OCI-LY1 (cell line): ENCODE measurements around the gene GNG2.

Experiments
- H2AFZ ChIP-seq: fragments of 200-600 bp; sonication (generic), shearing (Covaris generic); 2 replicates; pipeline ENCODE4 v1.6.0; 2014; ENCODE audit warnings: antibody characterized with exemption, mild to moderate bottlenecking, low read length
- H3F3A ChIP-seq: fragments of 200-600 bp; sonication (generic), shearing (Covaris generic); 2 replicates; pipeline ENCODE4 v1.6.0; 2014; ENCODE audit warnings: mild to moderate bottlenecking, antibody characterized with exemption, low read length, moderate library complexity; ENCODE audit not compliant: insufficient read depth
- H3K27ac ChIP-seq: fragments of 200-600 bp; sonication (generic); 2 replicates; pipeline ENCODE4 v1.5.1; 2014; ENCODE audit warnings: low read length, mixed run types, mild to moderate bottlenecking, low read depth; ENCODE audit not compliant: poor library complexity, severe bottlenecking
- H3K27me3 ChIP-seq: fragments of 200-600 bp; sonication (generic); 2 replicates; pipeline ENCODE4 v1.6.0; 2014; ENCODE audit warnings: antibody characterized with exemption, mild to moderate bottlenecking, low read length, moderate library complexity; ENCODE audit not compliant: insufficient read depth
- H3K36me3 ChIP-seq: fragments of 200-600 bp; sonication (generic); 2 replicates; pipeline ENCODE4 v1.6.1; 2014; ENCODE audit warnings: mild to moderate bottlenecking, antibody characterized with exemption, low read length, moderate library complexity, mixed read lengths; ENCODE audit not compliant: insufficient read depth
- H3K4me1 ChIP-seq: fragments of 200-600 bp; sonication (generic); 2 replicates; pipeline ENCODE4 v1.5.1; 2014; ENCODE audit warnings: mild to moderate bottlenecking, low read length, moderate library complexity; ENCODE audit not compliant: insufficient read depth, severe bottlenecking
- H3K4me2 ChIP-seq: fragments of 200-600 bp; sonication (generic), shearing (Covaris generic); 2 replicates; pipeline ENCODE4 v1.6.1; 2014; ENCODE audit warnings: low read length
- H3K4me3 ChIP-seq: fragments of 200-600 bp; sonication (generic); 2 replicates; pipeline ENCODE4 v1.5.1; 2014; ENCODE audit warnings: low read length, low read depth, mild to moderate bottlenecking, mixed read lengths; ENCODE audit not compliant: poor library complexity, severe bottlenecking
- H3K79me2 ChIP-seq: fragments of 200-600 bp; shearing (Covaris generic); 2 replicates; pipeline ENCODE4 v1.6.1; 2016; ENCODE audit warnings: mixed run types, low read length, mixed read lengths; ENCODE audit not compliant: insufficient read depth
- H3K9ac ChIP-seq: fragments of 200-600 bp; sonication (generic), shearing (Covaris generic); 2 replicates; pipeline ENCODE4 v1.6.1; 2014; ENCODE audit warnings: mild to moderate bottlenecking, low read length, mixed read lengths
- H3K9me2 ChIP-seq: fragments of 200-600 bp; sonication (generic), shearing (Covaris generic); 2 replicates; pipeline ENCODE4 v1.6.1; 2014; ENCODE audit warnings: low read depth, mild to moderate bottlenecking, low read length, mixed read lengths
- H3K9me3 ChIP-seq: fragments of 200-600 bp; shearing (Covaris generic); 2 replicates; pipeline ENCODE4 v1.6.1; 2014; ENCODE audit warnings: low read length, mixed read lengths
- H4K20me1 ChIP-seq: fragments of 200-600 bp; sonication (generic), shearing (Covaris generic); 2 replicates; pipeline ENCODE4 v1.6.0; 2016; ENCODE audit warnings: mild to moderate bottlenecking, low read length; ENCODE audit not compliant: insufficient read depth
- CTCF ChIP-seq: fragments of 200-600 bp; sonication (generic), shearing (Covaris generic); IDR thresholded peaks from 2 replicates; pipeline ENCODE4 v1.5.1; 2017; ENCODE audit warnings: mild to moderate bottlenecking, antibody characterized with exemption, low read length, moderate library complexity, mixed read lengths
- EZH2 ChIP-seq: fragments of 200-600 bp; sonication (generic), shearing (Covaris generic); IDR thresholded peaks from 2 replicates; pipeline ENCODE4 v1.8.0; 2017; ENCODE audit warnings: borderline replicate concordance, mixed run types, mild to moderate bottlenecking, antibody characterized with exemption, low read length, moderate library complexity, mixed read lengths

GNG2 gene

GRCh38 chr14:51865953-51866747 is 5.7 kb downstream of the GNG2 start:
- Histone ChIP-seq H3F3A (no peaks in the 10 kb centered on the region), H3K27me3 (no peaks in the 10 kb centered on the region), H3K4me2 (no peak overlapping the region), H3K9me2 (no peaks in the 10 kb centered on the region), H3K9me3 (no peaks in the 10 kb centered on the region), H2AFZ (no peak overlapping the region), H3K9ac (no peak overlapping the region), H4K20me1 (no peaks in the 10 kb centered on the region), H3K36me3 (no peaks in the 10 kb centered on the region), H3K4me1 (peaks cover 15% of the 10 kb centered on the region), H3K27ac (no peak overlapping the region), H3K4me3 (no peak overlapping the region), H3K79me2 (no peaks in the 10 kb centered on the region)
- no peak for TF ChIP-seq EZH2

DNA sequence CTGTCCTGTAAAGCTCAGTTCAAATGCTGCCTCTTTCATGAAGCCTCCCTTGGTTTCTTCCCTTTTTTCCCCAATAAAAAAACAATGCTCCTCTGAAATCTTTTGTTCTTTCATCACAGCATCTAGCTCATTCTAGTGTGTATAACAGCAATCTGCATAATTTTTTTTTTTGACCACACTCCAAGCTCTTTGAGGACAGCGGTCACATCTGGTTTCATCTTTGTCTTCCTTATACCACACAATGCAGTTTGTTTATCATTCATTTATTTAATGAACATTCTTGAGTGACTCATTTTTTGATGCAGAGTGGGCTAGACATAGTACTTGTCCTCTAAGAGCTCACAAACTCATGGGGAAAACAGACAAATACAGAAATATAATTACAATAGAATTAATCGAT is 7.3 kb downstream of the GNG2 start:
- H3F3A ChIP-seq, result no peaks in the 10 kb centered on the region
- no peaks in the 10 kb centered on the region for H3K9me3 ChIP-seq
- no peaks in the 10 kb centered on the region for H4K20me1 ChIP-seq
- H3K27me3 ChIP-seq, result no peaks in the 10 kb centered on the region
- H3K36me3 ChIP-seq, result no peaks in the 10 kb centered on the region
- no peaks in the 10 kb centered on the region for H3K4me1 ChIP-seq
- H3K27ac ChIP-seq, result no peak overlapping the region
- H2AFZ ChIP-seq, result no peak overlapping the region
- H3K9ac ChIP-seq, result no peak overlapping the region
- no peak overlapping the region for H3K4me2 ChIP-seq
- no peaks in the 10 kb centered on the region for H3K79me2 ChIP-seq
- TF ChIP-seq CTCF, result no peak
- TF ChIP-seq EZH2, result no peak
- no peak overlapping the region for H3K4me3 ChIP-seq
- no peaks in the 10 kb centered on the region for H3K9me2 ChIP-seq

- H3K79me2 ChIP-seq, result no peaks in the 10 kb centered on the region
- no peak overlapping the region for H3K27ac ChIP-seq
- no peak for TF ChIP-seq CTCF
- TF ChIP-seq EZH2, result no peak
- no peaks in the 10 kb centered on the region for H3K27me3 ChIP-seq
- H3K4me1 ChIP-seq, result no peaks in the 10 kb centered on the region
- no peak overlapping the region for H3K9ac ChIP-seq
- no peaks in the 10 kb centered on the region for H3K9me3 ChIP-seq
- H2AFZ ChIP-seq, result no peak overlapping the region
- no peak overlapping the region for H3K4me2 ChIP-seq
- no peak overlapping the region for H3K4me3 ChIP-seq
- H3K9me2 ChIP-seq, result no peaks in the 10 kb centered on the region
- no peaks in the 10 kb centered on the region for H3F3A ChIP-seq
- no peaks in the 10 kb centered on the region for H3K36me3 ChIP-seq
- no peaks in the 10 kb centered on the region for H4K20me1 ChIP-seq
Measured at GRCh38 chr14:51868405-51868804, 8.0 kb downstream of the GNG2 start.
